Stimulated activated CD8-positive, alpha-beta memory T cell treated with anti-CD3 and anti-CD28 coated beads, Interleukin-2, amount 100 ng/mL, for 1 hour (primary cell): ENCODE data around the gene TRIM7.
A peak's percentile ranks its signal among the peaks of the same experiment; 100 is the strongest.

Experiments
- DNase-seq, 2 donors: peaks; one replicate each; pipeline ENCODE4 v3.0.0-alpha.2; 2020; ENCODE audit warnings: low read depth in 2 of 2

TRIM7 gene

GRCh38 chr5:181204826-181205760, at the start of gene TRIM7:
Gene TRIM7, minus strand, starts transcription at chr5:181205196. Its CDS starts 86 bp downstream, at chr5:181205110.
- no peak for DNase-seq

DNA sequence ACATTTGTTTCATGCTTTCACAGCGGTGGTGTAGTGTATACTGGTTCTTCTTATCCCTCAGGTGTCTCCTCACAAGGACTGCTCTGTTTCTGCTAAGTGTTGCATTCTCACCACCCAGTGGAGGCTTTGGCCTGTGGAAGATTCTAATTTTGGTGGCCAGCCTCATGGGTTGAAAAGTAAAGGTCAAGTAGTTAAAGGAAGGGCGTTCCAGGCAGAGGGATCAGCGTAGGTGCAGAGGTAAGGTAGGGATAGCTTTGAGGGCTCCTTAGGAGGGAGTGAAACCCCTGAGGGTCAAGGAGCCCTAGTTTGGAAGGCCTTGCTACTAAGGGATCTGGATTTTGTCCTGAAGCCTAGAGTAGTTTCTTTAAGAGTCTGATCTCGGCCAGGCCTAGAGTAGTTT, 43.3 kb upstream of the TRIM7 start:
- DNase-seq, result no peak

- peak; percentile 52 to 62 for DNase-seq
Observed at GRCh38 chr5:181246276-181247049, 41.5 kb upstream of the TRIM7 start.

- DNase-seq, result no peak
Observed at GRCh38 chr5:181245427-181246275, 40.7 kb upstream of the TRIM7 start.

DNA sequence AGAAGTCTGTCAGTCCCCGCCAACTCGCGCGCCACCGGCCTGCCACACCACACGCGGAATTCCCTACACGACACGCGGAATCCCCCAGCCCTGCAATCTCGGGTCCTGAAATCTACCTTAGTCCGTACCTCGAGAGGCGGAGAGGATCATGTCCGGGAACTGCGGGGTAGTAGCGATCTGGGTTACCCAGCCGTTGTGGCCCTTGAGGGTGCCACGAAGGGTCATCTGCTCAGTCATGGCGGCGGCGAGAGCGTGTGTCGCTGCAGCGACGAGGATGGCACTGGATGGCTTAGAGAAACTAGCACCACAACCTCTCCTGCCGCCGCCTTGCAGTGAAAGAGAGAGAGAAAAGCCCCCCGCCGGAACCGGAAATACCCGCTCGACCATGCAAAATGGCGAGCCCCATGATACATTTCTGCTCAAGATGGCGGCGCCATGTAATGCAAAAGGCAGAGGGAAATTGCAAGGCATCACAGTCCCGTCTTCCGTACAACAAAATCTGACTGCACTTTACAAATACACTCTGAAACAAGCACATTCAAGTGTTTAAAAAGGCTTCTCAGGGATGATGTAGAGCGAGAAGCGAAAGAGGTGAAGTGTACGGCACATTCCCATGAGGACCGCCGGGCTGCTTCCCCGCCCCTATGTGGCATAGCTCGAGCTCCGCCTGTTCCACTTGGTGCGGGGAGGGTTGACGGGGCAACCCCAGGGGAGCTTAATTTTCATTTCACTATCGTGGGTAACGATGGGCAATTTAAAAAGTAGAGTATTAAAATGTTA, 38.8 kb upstream of the TRIM7 start, which contains the start of gene RACK1:
RACK1 (minus strand) TSS at position 343 of the 780 bp plus-strand sequence; CDS start at position 237, 106 bp downstream.
- DNase-seq, result peak; percentile 80

DNA sequence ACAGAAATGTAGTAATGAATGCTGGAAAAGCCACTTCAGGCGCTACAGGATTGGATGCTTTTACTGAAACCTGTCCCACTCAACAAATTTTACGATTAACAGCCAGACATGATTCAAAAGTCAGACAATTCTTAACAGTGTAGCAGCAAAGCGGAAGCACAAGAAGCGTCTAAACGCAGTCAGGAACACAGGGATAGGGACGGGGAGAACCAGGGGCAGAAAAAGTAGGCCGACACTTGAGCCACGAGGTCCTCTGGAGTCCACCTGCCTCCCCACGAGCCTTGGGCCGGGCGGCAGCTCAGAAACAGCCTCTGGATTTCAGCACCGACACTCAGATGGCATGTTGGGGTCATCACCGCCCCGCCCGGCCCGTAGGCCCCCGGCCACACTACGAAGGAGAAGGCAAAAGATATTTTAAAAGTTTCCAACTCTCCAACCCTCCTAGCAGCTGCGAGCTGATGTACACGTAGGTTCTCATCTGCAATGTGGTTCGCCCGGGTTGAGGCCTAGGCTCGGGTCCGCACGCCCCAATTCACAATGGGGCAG, 38.1 kb upstream of the TRIM7 start:
- no peak for DNase-seq

GRCh38 chr5:181242031-181242451, 37.0 kb upstream of the TRIM7 start:
- DNase-seq, result no peak

- no peak for DNase-seq
Observed at GRCh38 chr5:181241393-181241975, 36.5 kb upstream of the TRIM7 start.

DNA sequence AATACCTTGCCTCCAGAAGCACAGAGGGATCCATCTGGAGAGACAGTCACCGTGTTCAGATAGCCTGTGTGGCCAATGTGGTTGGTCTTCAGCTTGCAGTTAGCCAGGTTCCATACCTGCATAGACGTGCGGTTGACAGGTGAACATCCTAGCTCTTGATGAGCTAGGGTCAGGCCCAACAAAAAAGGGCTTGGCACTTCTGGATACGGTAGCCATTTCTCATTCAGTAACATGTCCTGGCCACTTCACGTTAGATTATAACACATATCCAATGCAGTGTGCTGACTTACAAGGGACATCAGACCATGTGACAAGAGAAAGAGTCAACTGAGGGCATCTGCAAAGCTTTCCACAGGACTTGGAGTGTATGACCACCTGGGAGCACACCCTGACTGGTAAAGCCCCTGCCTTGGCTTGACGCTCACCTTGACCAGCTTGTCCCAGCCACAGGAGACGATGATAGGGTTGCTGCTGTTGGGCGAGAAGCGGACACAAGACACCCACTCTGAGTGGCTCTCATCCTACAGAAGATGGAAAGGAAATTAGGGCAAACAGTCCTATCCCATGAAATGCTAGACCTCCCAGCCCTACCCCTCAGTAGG, 34.2 kb upstream of the TRIM7 start:
- DNase-seq, result no peak

DNA sequence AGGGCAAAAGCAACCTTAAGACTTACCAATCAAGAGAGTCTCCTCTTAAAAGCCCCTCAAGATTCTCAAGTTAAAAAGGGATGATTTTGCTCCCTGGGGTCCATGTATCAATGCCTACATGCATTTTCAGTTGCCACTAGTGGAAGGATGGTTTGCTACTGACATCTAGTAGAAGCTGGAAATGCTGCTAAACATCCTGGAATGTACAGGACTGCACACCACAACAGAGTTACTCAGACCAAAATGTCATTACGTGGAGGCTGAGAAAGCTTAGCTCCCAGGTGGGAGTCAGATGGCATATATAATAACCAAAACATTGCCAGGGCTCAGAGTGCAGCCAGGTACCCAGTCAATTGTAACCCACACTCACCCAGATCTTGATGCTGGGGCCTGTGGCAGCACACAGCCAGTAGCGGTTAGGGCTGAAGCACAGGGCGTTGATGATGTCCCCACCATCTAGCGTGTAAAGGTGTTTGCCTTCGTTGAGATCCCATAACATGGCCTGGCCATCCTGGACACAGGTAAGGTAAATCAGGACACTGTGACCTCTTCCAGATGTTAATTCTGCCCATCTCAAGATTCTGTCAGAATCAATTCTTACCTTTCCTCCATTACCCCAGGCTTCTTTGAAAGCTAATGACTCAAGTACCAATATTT, 32.9 kb upstream of the TRIM7 start:
- no peak for DNase-seq

DNA sequence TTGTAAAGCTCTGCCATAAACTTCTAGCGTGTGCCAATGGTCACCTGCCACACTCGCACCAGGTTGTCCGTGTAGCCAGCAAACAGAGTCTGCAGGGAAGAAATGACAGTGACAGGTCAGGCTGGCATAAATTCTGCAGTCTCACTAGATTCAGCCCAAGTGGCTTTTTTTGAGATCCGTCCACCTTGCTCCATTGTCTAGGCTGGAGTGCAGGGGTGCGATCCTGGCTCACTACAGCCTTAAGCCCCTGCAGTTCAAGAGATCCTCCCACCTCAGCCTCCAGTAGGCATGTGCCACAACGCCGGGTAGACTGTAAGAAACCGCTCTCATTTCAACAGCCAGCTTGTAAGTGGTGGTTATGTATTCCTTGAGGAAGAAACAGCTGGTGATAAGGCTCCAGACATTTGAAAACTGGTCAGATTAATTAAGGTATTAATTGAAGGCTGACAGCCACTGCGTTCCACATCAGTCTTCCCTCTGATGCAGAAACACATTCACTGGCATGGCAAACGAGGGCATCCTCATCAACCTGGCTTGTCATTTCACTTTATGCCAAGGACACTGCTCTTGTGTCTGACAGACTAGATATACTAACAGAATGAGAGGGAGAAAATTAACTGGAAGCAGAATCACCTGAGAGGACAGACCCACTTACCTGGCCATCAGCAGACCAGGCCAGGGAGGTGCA, 32.1 kb upstream of the TRIM7 start:
- DNase-seq, result no peak

DNA sequence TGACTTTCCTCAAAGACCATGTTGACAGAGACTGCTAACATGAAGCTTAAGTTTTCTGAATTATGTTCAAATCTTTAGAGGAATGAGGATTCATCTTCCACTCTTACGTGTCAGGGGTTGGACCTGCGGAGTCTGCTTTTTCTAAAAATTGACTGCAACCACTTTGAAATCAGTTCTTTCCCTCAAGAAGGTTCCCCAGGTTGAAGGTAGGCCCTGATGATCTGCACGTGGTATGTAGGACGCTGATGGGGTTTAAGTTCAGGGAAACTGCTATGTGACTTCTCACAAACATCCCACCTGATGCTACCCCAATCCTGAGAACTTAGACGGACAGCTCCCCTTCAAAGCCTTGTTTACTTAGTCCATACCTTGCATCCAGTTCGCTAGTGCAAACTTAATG, 31.5 kb upstream of the TRIM7 start:
- DNase-seq, result no peak

- no peak for DNase-seq
Observed at GRCh38 chr5:181235689-181236366, 30.8 kb upstream of the TRIM7 start.

- DNase-seq, result no peak
Observed at GRCh38 chr5:181235323-181235688, 30.3 kb upstream of the TRIM7 start.

DNA sequence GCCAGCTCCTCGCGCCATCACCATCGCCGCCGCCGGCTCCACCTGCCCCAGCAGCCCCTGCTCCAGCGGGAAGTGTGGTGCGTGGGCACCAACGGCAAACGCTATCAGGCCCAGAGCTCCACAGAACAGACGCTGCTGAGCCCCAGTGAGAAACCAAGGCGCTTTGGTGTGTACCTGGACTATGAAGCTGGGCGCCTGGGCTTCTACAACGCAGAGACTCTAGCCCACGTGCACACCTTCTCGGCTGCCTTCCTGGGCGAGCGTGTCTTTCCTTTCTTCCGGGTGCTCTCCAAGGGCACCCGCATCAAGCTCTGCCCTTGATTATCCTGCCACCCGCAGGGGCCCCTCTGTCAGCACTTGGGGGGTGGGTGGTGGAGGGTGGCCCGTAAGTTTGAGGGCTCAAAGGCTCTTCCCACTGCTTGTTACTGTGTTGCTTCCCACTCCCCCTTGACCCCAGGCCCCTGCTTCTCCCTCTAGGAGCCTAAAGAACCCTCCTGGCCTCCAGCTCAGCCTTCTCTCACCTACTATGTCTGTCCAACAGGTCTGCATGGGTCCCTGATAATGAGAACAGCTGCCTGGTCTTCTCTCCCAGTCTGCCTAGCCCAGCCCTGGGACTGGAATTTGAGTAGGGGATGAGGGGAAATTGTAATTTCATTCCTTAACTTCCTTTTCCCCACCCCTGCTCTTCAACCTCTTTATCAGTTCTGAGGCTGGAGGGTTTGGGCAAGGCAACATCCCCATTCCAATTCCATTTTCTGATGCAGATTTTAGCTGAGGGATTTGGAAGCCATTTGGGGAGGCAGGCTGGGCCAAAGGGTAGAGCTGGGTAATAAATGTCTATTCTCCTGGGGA, 29.7 kb upstream of the TRIM7 start:
- DNase-seq, result no peak

DNA sequence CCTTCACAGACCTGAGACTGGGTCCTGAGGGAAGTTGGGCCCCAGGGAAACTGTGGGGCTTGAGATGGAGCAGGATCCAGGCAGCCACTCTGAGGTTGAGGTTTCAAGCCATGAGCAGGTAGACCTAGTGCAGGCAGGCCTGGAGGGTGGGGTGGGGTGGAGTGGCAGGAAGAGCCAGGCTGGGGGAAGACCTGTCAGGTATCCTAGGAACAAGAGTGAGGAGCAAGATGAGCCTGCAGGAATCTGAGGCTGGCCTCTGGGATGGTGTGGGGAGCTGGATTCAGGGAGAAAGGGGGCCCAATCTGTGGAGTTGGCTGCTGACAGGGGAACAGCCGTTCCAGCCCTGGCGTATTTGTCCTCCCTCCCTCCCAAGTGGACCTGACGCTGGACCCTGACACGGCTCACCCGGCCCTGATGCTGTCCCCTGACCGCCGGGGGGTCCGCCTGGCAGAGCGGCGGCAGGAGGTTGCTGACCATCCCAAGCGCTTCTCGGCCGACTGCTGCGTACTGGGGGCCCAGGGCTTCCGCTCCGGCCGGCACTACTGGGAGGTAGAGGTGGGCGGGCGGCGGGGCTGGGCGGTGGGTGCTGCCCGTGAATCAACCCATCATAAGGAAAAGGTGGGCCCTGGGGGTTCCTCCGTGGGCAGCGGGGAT, 28.9 kb upstream of the TRIM7 start:
- DNase-seq, result no peak
